Brain pericyte (primary cell): ENCODE results near the gene CDC42SE2.
"Not testable (repeated sequence)": the region's sequence is repeated elsewhere in the genome, so short reads cannot be mapped to it uniquely, and the experiment has no call there.

ENCODE experiments used
- DNase-seq: peaks from one replicate; pipeline ENCODE4 v3.0.0-alpha.2; 2012; ENCODE audit warnings: low read depth, low spot score

The CDC42SE2 gene

GRCh38 chr5:131318455-131318854 is 54.6 kb downstream of the CDC42SE2 start:
- no peak for DNase-seq

GRCh38 chr5:131321066-131321465 is 57.2 kb downstream of the CDC42SE2 start:
- no peak for DNase-seq

GRCh38 chr5:131322926-131323325 is 59.1 kb downstream of the CDC42SE2 start:
- no peak for DNase-seq

- no peak for DNase-seq
Measured at GRCh38 chr5:131323378-131323777, 59.5 kb downstream of the CDC42SE2 start.

- no peak for DNase-seq
Measured at GRCh38 chr5:131324303-131324702, 60.5 kb downstream of the CDC42SE2 start.

- DNase-seq: no peak
Measured at GRCh38 chr5:131328536-131329285, 64.9 kb downstream of the CDC42SE2 start.

- DNase-seq: no peak
Measured at GRCh38 chr5:131329286-131329560, 65.4 kb downstream of the CDC42SE2 start.

- no peak for DNase-seq
Measured at GRCh38 chr5:131330031-131330430, 66.2 kb downstream of the CDC42SE2 start.

GRCh38 chr5:131335756-131336155 is 71.9 kb downstream of the CDC42SE2 start:
- DNase-seq: not testable (repeated sequence)

GRCh38 chr5:131336801-131337200 is 72.9 kb downstream of the CDC42SE2 start:
- not testable (repeated sequence) for DNase-seq

- not testable (repeated sequence) for DNase-seq
Measured at GRCh38 chr5:131337240-131338050, 73.6 kb downstream of the CDC42SE2 start.

- DNase-seq: no peak
Measured at GRCh38 chr5:131338051-131338453, 74.2 kb downstream of the CDC42SE2 start.

- DNase-seq: not testable (repeated sequence)
Measured at GRCh38 chr5:131344288-131344687, 80.4 kb downstream of the CDC42SE2 start.

GRCh38 chr5:131346204-131346603 is 82.4 kb downstream of the CDC42SE2 start:
- not testable (repeated sequence) for DNase-seq

GRCh38 chr5:131353991-131354390 is 90.1 kb downstream of the CDC42SE2 start:
- DNase-seq: no peak

- no peak for DNase-seq
Measured at GRCh38 chr5:131355971-131356528, 92.2 kb downstream of the CDC42SE2 start.

- DNase-seq: no peak
Measured at GRCh38 chr5:131356619-131357018, 92.8 kb downstream of the CDC42SE2 start.

GRCh38 chr5:131357739-131358561 is 94.1 kb downstream of the CDC42SE2 start:
- no peak for DNase-seq

GRCh38 chr5:131361677-131362315 is 97.9 kb downstream of the CDC42SE2 start:
- DNase-seq: no peak

GRCh38 chr5:131363811-131364506 is 100.1 kb downstream of the CDC42SE2 start:
- DNase-seq: no peak
